HepG2 (cell line): Measurements from ENCODE around the gene RPS10. TPM values are rescaled to one million over a fixed set of nuclear protein-coding genes. Genes with fewer than 3 reads are reported as not detected.

Source experiments
- DPF2 ChIP-seq: sonication (generic); formaldehyde crosslinking; IDR thresholded peaks from 2 replicates; pipeline ENCODE4 v1.4.0; 2020; ENCODE audit warnings: mild to moderate bottlenecking, low read depth, missing genetic modification reagents, borderline replicate concordance
- E2F5 ChIP-seq: sonication (generic); formaldehyde crosslinking; conservative IDR thresholded peaks from 2 replicates; pipeline ENCODE4 v1.4.0; 2020; ENCODE audit warnings: missing genetic modification reagents
- MAFF ChIP-seq: IDR thresholded peaks from 2 replicates; pipeline ENCODE4 v1.6.1; 2011; ENCODE audit warnings: low read depth, low read length, improper control_type of control experiment
- NCOA2 ChIP-seq: sonication (generic); formaldehyde crosslinking; IDR thresholded peaks from 2 replicates; pipeline ENCODE4 v1.8.0; 2022; ENCODE audit warnings: inconsistent platforms
- PHF5A ChIP-seq: IDR thresholded peaks from one replicate; pipeline ENCODE4 v1.6.1; 2018; ENCODE audit warnings: low read depth, missing genetic modification reagents; ENCODE audit not compliant: unreplicated experiment
- RBFOX2 ChIP-seq: fragments of 200-400 bp; formaldehyde crosslinking; IDR thresholded peaks from 2 replicates; pipeline ENCODE4 v1.6.1; 2017; ENCODE audit warnings: low read depth, mild to moderate bottlenecking, low read length
- RFX3 ChIP-seq: IDR thresholded peaks from 2 replicates; pipeline ENCODE4 v1.6.1; 2016; ENCODE audit warnings: missing biosample characterization, missing genetic modification reagents
- SP2 ChIP-seq: sonication (generic); formaldehyde crosslinking; IDR thresholded peaks from 2 replicates; pipeline ENCODE4 v1.5.1; 2020; ENCODE audit warnings: mild to moderate bottlenecking, missing genetic modification reagents
- THYN1 ChIP-seq: sonication (generic); formaldehyde crosslinking; IDR thresholded peaks from 2 replicates; pipeline ENCODE4 v1.8.1; 2023; ENCODE audit warnings: low read depth, mild to moderate bottlenecking, moderate library complexity, missing genetic modification reagents, borderline replicate concordance
- ZNF577 ChIP-seq: sonication (generic); formaldehyde crosslinking; IDR thresholded peaks from 2 replicates; pipeline ENCODE4 v1.4.0; 2020; ENCODE audit warnings: mild to moderate bottlenecking, low read depth, missing genetic modification reagents, borderline replicate concordance
- ZNF629 ChIP-seq: sonication (generic); formaldehyde crosslinking; conservative IDR thresholded peaks from 2 replicates; pipeline ENCODE4 v1.5.0; 2020; ENCODE audit warnings: missing genetic modification reagents
- ZNF644 ChIP-seq: IDR thresholded peaks from 2 replicates; pipeline ENCODE4 v1.6.1; 2016; ENCODE audit warnings: low read depth
- polyA plus RNA-seq, 8 experiments: library from polyadenylated mRNA; depleted of rRNA in 3 of 8; stranded (reverse) in 7 of 8; unstranded in 1 of 8; fragments of >200 nt; fragmentation: Illumina TruSeq in 4 of 8; extraction: Trizol in 4 of 8; gene quantifications; 2 replicates each; pipeline versions ENCODE4 v1.2.1 to v1.2.3, GENCODE V29; 2011 to 2016; ENCODE audit warnings: low read depth in 4 of 8, missing spikeins in 1 of 8, mixed read lengths in 1 of 8; ENCODE audit not compliant: insufficient read depth in 1 of 8
- total RNA-seq, 5 experiments: library from RNA; depleted of rRNA; stranded (reverse); fragments of >200 nt; fragmentation: Illumina TruSeq; extraction: Trizol; gene quantifications; 2 replicates each; pipeline ENCODE4 v1.2.3, GENCODE V29; 2016; ENCODE audit warnings: low read depth in 1 of 5
- TF ChIP-seq, protein P1 (sequence below): sonication (generic); formaldehyde crosslinking; IDR thresholded peaks from 2 replicates; pipeline ENCODE4 v1.4.0; 2020; ENCODE audit warnings: missing genetic modification reagents, borderline replicate concordance
- TF ChIP-seq, protein P2 (sequence below): sonication (generic); formaldehyde crosslinking; IDR thresholded peaks from 2 replicates; pipeline ENCODE4 v1.4.0; 2020; ENCODE audit warnings: mild to moderate bottlenecking, missing genetic modification reagents
- TF ChIP-seq, protein P3 (sequence below): IDR thresholded peaks from 2 replicates; pipeline ENCODE4 v1.6.1; 2016; ENCODE audit warnings: missing genetic modification reagents, missing compliant biosample characterization
- TF ChIP-seq, protein P4 (sequence below): sonication (generic); formaldehyde crosslinking; IDR thresholded peaks from 2 replicates; pipeline ENCODE4 v1.5.0; 2020; ENCODE audit warnings: missing genetic modification reagents

RPS10 gene
- total and polyA plus RNA-seq, 2 of the 13 experiments (the other 11 are each of a cell fraction or from before 2014, with no cell fraction given): 2,909 to 4,648 TPM

GRCh38 chr6:34385793-34386195 is 40.1 kb downstream of the RPS10 start (continued):
- TF ChIP-seq, protein P1, sequence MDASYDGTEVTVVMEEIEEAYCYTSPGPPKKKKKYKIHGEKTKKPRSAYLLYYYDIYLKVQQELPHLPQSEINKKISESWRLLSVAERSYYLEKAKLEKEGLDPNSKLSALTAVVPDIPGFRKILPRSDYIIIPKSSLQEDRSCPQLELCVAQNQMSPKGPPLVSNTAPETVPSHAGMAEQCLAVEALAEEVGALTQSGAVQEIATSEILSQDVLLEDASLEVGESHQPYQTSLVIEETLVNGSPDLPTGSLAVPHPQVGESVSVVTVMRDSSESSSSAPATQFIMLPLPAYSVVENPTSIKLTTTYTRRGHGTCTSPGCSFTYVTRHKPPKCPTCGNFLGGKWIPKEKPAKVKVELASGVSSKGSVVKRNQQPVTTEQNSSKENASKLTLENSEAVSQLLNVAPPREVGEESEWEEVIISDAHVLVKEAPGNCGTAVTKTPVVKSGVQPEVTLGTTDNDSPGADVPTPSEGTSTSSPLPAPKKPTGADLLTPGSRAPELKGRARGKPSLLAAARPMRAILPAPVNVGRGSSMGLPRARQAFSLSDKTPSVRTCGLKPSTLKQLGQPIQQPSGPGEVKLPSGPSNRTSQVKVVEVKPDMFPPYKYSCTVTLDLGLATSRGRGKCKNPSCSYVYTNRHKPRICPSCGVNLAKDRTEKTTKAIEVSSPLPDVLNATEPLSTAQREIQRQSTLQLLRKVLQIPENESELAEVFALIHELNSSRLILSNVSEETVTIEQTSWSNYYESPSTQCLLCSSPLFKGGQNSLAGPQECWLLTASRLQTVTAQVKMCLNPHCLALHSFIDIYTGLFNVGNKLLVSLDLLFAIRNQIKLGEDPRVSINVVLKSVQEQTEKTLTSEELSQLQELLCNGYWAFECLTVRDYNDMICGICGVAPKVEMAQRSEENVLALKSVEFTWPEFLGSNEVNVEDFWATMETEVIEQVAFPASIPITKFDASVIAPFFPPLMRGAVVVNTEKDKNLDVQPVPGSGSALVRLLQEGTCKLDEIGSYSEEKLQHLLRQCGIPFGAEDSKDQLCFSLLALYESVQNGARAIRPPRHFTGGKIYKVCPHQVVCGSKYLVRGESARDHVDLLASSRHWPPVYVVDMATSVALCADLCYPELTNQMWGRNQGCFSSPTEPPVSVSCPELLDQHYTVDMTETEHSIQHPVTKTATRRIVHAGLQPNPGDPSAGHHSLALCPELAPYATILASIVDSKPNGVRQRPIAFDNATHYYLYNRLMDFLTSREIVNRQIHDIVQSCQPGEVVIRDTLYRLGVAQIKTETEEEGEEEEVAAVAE (CRISPR knock-in tag): no peak
- TF ChIP-seq NCOA2 (CRISPR knock-in tag) (no peak), PHF5A (CRISPR knock-in tag) (no peak), MAFF (no peak), RFX3 (CRISPR knock-in tag) (no peak), ZNF577 (CRISPR knock-in tag) (no peak), ZNF629 (CRISPR knock-in tag) (no peak), DPF2 (0 out of 2 replicates have a peak, but pooled peaks have one; percentile 32), E2F5 (CRISPR knock-in tag) (no peak), SP2 (CRISPR knock-in tag) (no peak), THYN1 (CRISPR knock-in tag) (no peak), ZNF644 (CRISPR knock-in tag) (peak; percentile 94), RBFOX2 (no peak)
- TF ChIP-seq, protein P2, sequence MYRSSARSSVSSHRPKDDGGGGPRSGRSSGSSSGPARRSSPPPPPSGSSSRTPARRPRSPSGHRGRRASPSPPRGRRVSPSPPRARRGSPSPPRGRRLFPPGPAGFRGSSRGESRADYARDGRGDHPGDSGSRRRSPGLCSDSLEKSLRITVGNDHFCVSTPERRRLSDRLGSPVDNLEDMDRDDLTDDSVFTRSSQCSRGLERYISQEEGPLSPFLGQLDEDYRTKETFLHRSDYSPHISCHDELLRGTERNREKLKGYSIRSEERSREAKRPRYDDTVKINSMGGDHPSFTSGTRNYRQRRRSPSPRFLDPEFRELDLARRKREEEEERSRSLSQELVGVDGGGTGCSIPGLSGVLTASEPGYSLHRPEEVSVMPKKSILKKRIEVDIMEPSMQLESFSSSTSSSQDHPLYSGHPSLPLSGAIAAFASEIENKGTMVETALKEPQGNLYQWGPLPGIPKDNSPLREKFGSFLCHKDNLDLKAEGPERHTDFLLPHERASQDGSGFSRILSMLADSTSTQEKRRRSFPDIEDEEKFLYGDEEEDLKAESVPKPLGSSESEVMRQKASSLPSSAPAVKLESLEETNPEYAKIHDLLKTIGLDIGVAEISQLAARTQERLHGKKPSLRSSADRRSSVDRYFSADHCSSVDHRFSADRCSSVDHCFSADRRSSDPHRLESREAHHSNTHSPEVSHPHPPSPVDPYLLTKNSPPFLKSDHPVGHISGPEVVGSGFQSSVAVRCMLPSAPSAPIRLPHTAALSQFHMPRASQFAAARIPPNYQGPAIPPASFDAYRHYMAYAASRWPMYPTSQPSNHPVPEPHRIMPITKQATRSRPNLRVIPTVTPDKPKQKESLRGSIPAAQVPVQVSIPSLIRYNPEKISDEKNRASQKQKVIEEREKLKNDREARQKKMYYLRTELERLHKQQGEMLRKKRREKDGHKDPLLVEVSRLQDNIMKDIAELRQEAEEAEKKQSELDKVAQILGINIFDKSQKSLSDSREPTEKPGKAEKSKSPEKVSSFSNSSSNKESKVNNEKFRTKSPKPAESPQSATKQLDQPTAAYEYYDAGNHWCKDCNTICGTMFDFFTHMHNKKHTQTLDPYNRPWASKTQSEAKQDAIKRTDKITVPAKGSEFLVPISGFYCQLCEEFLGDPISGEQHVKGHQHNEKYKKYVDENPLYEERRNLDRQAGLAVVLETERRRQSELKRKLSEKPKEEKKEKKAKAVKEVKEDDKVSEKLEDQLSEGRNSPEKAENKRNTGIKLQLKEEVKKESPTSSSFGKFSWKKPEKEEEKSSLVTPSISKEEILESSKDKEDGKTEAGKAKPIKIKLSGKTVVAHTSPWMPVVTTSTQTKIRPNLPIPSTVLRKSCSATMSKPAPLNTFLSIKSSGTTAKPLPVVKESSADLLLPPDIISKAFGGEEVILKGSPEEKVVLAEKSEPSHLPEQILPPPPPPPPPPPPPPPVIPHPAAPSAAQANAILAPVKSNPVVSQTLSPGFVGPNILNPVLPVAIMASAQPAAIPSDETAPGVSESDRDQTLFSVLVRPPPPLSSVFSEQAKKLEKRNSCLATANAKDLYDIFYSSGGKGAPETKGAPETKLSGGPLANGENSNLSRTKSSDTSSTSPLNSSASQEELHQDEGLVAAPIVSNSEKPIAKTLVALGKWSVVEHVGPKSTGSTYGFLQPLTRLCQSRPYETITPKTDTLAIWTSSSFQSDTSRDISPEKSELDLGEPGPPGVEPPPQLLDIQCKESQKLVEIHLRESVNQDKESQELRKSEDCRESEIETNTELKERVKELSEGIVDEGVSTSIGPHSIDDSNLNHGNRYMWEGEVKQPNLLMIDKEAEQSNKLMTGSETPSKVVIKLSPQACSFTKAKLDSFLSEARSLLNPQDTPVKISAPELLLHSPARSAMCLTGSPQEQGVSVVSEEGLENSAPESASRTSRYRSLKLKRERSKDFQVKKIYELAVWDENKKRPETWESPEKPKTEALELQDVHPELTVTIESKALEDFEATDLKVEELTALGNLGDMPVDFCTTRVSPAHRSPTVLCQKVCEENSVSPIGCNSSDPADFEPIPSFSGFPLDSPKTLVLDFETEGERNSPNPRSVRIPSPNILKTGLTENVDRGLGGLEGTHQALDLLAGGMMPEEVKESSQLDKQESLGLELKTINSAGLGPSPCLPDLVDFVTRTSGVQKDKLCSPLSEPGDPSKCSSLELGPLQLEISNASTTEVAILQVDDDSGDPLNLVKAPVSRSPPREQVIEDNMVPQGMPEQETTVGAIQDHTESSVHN (CRISPR knock-in tag): no peak
- TF ChIP-seq, protein P3, sequence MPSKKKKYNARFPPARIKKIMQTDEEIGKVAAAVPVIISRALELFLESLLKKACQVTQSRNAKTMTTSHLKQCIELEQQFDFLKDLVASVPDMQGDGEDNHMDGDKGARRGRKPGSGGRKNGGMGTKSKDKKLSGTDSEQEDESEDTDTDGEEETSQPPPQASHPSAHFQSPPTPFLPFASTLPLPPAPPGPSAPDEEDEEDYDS: no peak
- TF ChIP-seq, protein P4, sequence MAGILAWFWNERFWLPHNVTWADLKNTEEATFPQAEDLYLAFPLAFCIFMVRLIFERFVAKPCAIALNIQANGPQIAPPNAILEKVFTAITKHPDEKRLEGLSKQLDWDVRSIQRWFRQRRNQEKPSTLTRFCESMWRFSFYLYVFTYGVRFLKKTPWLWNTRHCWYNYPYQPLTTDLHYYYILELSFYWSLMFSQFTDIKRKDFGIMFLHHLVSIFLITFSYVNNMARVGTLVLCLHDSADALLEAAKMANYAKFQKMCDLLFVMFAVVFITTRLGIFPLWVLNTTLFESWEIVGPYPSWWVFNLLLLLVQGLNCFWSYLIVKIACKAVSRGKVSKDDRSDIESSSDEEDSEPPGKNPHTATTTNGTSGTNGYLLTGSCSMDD (CRISPR knock-in tag): no peak
